Measurements from ENCODE around the gene HK2.

The HK2 gene

GRCh38 chr2:74860079-74860478, 26.2 kb downstream of the HK2 start:
- DNase-seq: no peak

DNA sequence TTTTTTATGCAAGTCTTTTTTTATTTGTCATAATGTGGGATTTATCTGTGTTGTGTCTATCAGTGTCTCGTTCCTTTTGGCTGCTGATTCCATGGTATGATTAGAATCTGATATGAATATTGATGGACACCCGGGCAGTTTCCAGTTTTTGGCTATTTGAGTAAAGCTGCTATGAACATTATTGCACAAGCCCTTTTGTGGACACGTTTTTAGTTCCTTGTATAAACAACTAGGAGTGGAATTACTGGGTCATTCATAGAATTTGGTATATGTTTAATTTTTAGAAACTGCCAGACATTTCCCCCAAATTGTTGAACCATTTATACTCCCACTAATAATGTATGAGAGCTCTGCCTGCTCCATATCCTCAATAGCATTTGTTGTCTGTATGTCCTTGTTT, 26.6 kb downstream of the HK2 start:
- no peak for DNase-seq

- no peak for DNase-seq
Observed at GRCh38 chr2:74861531-74861930, 27.6 kb downstream of the HK2 start.

GRCh38 chr2:74862020-74862964, 28.4 kb downstream of the HK2 start:
- no peak for DNase-seq

- DNase-seq: no peak
Observed at GRCh38 chr2:74863802-74864248, 29.9 kb downstream of the HK2 start.

- DNase-seq: no peak
Observed at GRCh38 chr2:74864728-74865722, 31.1 kb downstream of the HK2 start.

GRCh38 chr2:74865770-74866674, 32.1 kb downstream of the HK2 start:
- DNase-seq: no peak

DNA sequence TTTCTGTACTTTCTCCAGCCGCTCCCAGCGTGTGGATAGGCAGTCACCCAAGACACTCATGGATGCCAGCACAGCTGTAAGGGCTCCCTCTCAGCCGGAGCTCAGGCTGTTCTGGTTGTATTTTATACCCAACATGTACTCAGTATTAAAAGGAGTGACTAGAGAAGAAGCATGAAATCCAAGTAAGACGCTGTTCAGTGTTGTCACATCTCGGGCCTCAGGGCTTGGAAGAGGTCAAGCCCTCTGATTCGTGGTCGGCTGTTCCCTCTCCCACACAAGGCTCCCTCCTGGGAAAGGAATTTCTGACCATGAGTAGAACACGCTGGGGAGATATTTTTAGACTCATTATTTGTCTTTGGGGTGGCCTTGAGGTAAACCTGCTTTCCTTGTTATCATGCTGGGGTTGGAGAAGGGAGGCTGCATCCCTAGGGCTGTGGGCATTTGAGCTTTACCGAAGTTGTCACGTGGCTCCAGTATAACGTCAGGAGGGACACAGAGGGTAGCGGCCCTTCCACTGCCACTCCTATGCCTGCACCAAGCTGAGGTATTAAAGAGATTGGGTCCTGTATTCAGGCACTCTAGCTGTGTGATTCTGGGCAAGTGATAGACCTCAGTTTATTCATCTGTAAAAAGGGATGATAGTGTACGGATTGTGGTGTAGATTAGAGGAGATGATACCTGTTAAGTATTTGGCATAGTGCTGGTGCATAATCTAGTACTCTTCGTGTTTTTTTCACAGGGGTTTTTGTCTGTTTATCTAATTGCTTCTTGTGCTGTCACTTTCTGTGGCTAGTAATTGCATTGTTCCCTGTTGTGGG, 34.1 kb downstream of the HK2 start:
- no peak for DNase-seq

- DNase-seq: no peak
Observed at GRCh38 chr2:74869517-74869916, 35.6 kb downstream of the HK2 start.

DNA sequence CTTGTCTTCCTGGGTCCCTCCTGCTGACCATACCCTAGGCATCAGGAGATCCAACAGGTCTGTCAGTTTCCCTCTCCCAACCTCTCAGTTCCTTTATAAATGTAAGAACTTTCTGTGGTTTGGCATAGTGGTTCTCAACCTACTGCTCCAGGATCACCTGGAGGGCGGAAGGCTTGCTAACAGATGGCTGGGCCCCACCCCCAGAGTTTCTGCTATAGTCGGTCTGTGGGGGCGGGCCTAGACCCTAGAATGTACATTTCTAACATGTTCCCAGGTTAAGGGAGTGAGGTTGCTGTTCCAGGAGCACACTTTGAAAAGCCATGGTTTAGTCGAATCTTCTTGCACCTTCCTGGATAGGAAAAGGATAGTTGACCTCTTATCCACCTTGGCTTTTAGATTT, 37.0 kb downstream of the HK2 start:
- DNase-seq: no peak

DNA sequence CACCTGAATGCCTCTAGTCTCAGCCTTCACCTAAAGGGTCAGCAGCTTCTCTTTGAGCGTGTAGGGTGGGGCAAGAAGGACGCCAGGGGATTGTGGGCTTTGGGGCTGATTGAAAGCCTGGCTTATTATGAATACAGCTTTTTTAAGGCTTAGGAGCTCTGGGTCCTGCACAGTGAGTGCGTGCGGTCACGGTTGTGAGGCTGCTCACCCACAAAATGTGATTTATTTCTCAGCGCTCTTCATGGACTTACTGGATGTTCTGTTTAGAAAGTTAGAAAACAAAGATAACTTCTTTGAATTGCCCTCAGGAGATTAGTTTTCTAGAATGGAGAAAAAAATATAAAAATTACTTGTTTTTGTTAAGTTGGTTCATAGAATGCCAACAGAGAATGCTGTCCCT, 37.5 kb downstream of the HK2 start:
- DNase-seq: no peak

DNA sequence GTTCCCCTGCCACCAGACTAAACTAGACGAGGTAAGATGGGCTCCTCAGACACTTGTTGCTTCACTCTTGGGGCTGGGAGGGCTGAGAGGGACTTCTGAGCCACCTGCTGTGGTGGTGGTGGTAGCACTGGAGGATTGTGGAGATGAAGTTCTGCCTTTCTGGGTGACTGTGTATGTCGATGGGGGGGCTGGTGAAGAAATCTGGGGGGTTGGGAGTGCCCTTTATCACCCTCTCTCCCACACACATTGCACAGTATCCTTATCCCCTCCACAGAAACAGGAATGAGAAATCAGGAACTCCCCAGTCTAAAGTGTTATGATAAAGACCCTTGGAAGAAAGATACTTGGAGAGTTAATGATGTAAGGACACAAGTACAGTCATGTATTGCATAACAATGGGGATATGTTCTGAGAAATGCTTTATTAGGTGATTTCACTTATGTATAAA, 38.5 kb downstream of the HK2 start:
- no peak for DNase-seq

DNA sequence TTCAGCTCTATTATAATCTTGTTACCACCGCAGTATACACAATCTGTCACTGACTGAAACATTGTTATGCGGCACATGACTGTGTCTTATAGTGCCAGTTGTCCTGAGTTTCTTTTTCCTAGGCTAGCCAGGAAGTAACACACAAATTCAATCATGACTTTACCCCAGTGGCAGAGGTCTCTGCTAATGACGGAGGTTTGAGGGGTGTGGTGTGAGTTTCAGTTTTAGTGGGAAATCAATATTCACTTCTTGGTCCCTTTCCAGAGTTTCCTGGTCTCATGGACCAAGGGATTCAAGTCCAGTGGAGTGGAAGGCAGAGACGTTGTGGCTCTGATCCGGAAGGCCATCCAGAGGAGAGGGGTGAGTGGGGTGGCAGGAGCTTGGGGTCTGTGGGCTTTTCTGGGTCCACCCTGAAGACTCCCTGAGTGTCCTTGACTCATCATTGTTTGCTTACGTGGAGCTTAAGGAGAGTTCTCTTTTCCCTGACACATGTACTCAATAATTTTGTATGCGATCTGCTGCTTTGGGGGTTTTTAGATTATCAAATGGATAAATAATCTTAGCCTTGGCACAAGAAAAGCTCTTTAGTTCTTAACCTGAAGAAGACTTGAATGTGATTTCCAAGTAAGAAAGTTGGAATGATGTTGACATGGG, 39.2 kb downstream of the HK2 start:
- DNase-seq: no peak

DNA sequence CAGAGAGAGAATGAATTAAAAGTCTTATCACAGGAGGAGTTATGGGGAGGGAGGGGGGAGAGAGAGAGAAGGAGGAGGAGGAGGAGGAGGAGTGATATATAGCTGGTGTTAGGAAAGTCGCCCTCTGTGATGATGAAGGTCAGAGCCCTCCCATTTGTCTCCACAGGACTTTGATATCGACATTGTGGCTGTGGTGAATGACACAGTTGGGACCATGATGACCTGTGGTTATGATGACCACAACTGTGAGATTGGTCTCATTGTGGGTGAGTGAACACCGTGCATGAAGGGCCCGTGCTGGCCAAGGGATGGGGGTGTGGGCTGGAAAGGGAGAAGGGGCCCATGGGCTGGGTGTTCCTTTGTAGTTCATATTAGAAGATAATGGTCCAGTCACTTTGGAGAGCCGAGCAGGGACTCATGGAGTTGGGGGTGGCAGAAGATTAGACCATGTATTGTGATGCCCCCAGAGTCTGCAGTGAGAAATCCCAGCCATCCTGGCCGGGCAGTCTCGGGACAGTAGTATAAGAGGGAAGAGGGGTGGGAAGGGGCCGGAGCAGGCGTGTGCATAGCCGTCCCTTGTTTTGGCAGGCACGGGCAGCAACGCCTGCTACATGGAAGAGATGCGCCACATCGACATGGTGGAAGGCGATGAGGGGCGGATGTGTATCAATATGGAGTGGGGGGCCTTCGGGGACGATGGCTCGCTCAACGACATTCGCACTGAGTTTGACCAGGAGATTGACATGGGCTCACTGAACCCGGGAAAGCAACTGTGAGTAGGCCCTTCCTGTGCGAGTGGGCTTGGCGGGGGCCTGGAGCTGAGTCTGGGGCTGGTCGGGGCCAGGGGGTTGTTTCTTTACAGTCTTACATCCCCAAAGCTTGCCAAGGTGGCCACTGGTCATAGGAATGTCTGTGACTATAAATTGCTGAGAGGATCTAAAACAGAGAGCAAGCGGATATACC, 40.0 kb downstream of the HK2 start:
- DNase-seq: no peak

- peak; percentile 30 for DNase-seq
Observed at GRCh38 chr2:74876081-74876886, 42.4 kb downstream of the HK2 start.

- no peak for DNase-seq
Observed at GRCh38 chr2:74877376-74877775, 43.4 kb downstream of the HK2 start.

DNA sequence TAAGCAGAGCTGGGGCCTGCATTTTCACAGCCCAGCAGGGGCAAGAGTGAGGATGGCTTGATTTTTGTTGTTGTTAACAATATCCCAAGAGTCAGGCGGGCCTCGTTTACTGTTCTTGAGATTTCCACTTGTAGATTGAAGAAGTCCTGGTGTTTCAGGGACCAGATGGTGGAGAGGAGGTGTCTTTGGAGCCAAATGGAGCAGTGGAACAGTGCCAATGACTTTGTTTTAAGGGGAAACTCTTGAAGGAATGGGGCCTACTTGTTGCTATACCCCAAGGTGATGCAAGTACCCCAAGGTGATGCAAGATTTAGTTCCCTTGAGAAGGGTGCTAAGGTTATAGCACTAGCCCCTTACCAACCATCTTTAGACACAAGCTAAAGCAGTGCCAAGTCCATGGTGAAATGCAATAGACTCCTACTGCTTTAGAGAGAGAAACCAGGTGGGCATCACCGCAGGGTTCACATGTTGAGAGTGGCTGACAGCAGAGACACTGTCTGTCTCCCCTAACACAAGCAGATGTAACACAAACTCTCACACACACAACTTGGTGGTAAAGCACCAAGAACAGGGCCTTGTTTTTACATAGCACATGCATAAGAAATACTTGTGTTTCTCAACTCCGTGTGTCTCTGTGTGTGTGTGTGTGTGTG, 44.0 kb downstream of the HK2 start:
- DNase-seq: no peak

DNA sequence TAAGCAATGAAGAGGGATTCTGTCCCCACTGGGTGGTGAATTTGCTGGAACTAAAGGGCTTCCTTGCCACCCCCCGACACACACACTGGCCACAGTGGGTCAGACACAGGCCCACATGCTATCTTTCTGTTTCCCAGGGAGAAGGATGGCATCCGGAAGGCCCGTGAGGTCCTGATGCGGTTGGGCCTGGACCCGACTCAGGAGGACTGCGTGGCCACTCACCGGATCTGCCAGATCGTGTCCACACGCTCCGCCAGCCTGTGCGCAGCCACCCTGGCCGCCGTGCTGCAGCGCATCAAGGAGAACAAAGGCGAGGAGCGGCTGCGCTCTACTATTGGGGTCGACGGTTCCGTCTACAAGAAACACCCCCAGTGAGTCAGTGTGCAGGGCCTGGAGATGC, 44.6 kb downstream of the HK2 start:
- DNase-seq: no peak

Measured in activated CD8-positive, alpha-beta memory T cell treated with anti-CD3 and anti-CD28 coated beads, Interleukin-2, amount 50 U/mL, for 4 hours (primary cell).